ENCODE measurements around the gene VWA5B1. TPM values are rescaled to one million over a fixed set of nuclear protein-coding genes. Genes with fewer than 3 reads are reported as not detected.

VWA5B1 gene
- polyA plus RNA-seq, 1 donor (not counting 4 experiments of a cell fraction or from before 2014, with no cell fraction given) = not detected

GRCh38 chr1:20312310-20312709, 21.6 kb downstream of the VWA5B1 start:
- no peak overlapping the region for H3K4me2 ChIP-seq (ENCODE audit: control insufficient read depth, extremely low read depth, insufficient read depth, low read depth, low read length)
- no peak for TF ChIP-seq CTCF (optimal IDR thresholded peaks at IDR 0.05 in 1 of 3, IDR thresholded peaks at IDR 0.05 in 1 of 3, conservative IDR thresholded peaks at IDR 0.05 in 1 of 3; ENCODE audit: extremely low read depth in 1 of 3, insufficient read depth in 2 of 3, low read length in 3 of 3)
- no peak for TF ChIP-seq EZH2 (IDR thresholded peaks at IDR 0.05; ENCODE audit: low read length)
- H3K27ac ChIP-seq (ENCODE audit: control insufficient read depth, insufficient read depth, low read length) = no peak overlapping the region
- DNase-seq (ENCODE audit: low read depth, low spot score) (no peak), FAIRE-seq (no peak)
- H3K9me3 ChIP-seq (ENCODE audit: control insufficient read depth, low read depth, low read length) = no peaks in the 10 kb centered on the region
- H3K4me3 ChIP-seq (ENCODE audit: control insufficient read depth in 2 of 3, extremely low read depth in 1 of 3, insufficient read depth in 2 of 3, low read depth in 1 of 3, low read length in 3 of 3) = no peak overlapping the region
- no peaks in the 10 kb centered on the region for H3K79me2 ChIP-seq (ENCODE audit: control insufficient read depth, insufficient read depth, low read length)
- H3K4me1 ChIP-seq (ENCODE audit: control insufficient read depth, extremely low read depth, insufficient read depth, low read length) = no peaks in the 10 kb centered on the region
- no peaks in the 10 kb centered on the region for H4K20me1 ChIP-seq (ENCODE audit: control insufficient read depth, extremely low read depth, insufficient read depth, low read length)
- H3K27me3 ChIP-seq (ENCODE audit: control insufficient read depth, extremely low read depth, insufficient read depth, low read length) = peaks cover 10% of the 10 kb centered on the region
- no peak overlapping the region for H3K9ac ChIP-seq (ENCODE audit: control insufficient read depth, extremely low read depth, insufficient read depth, low read length)
- H2AFZ ChIP-seq (ENCODE audit: control insufficient read depth, low read length) = no peak overlapping the region
- no peaks in the 10 kb centered on the region for H3K36me3 ChIP-seq (ENCODE audit: control insufficient read depth in 2 of 2, extremely low read depth in 1 of 2, insufficient read depth in 2 of 2, low read length in 2 of 2)
- H3K9me1 ChIP-seq (ENCODE audit: control insufficient read depth, extremely low read depth, insufficient read depth, low read length) = no peaks in the 10 kb centered on the region
- dilution Hi-C loops (cut with MboI; ENCODE audit: extremely low pct_ligation_motif_present, low sequenced_read_pairs) = no loop called here

GRCh38 chr1:20312818-20313217, 22.1 kb downstream of the VWA5B1 start:
- Histone ChIP-seq H3K27ac (ENCODE audit: control insufficient read depth, insufficient read depth, low read length) (no peak overlapping the region), H3K36me3 (ENCODE audit: control insufficient read depth in 2 of 2, extremely low read depth in 1 of 2, insufficient read depth in 2 of 2, low read length in 2 of 2) (no peaks in the 10 kb centered on the region), H3K4me1 (ENCODE audit: control insufficient read depth, extremely low read depth, insufficient read depth, low read length) (no peaks in the 10 kb centered on the region), H3K9me3 (ENCODE audit: control insufficient read depth, low read depth, low read length) (no peaks in the 10 kb centered on the region), H4K20me1 (ENCODE audit: control insufficient read depth, extremely low read depth, insufficient read depth, low read length) (no peaks in the 10 kb centered on the region), H3K4me2 (ENCODE audit: control insufficient read depth, extremely low read depth, insufficient read depth, low read depth, low read length) (no peak overlapping the region), H3K9me1 (ENCODE audit: control insufficient read depth, extremely low read depth, insufficient read depth, low read length) (no peaks in the 10 kb centered on the region), H3K79me2 (ENCODE audit: control insufficient read depth, insufficient read depth, low read length) (no peaks in the 10 kb centered on the region), H3K9ac (ENCODE audit: control insufficient read depth, extremely low read depth, insufficient read depth, low read length) (no peak overlapping the region), H3K27me3 (ENCODE audit: control insufficient read depth, extremely low read depth, insufficient read depth, low read length) (peaks cover 10% of the 10 kb centered on the region), H3K4me3 (ENCODE audit: control insufficient read depth in 2 of 3, extremely low read depth in 1 of 3, insufficient read depth in 2 of 3, low read depth in 1 of 3, low read length in 3 of 3) (no peak overlapping the region), H2AFZ (ENCODE audit: control insufficient read depth, low read length) (no peak overlapping the region)
- DNase-seq (ENCODE audit: low read depth, low spot score) = no peak
- no peak for FAIRE-seq
- TF ChIP-seq CTCF (optimal IDR thresholded peaks at IDR 0.05 in 1 of 3, IDR thresholded peaks at IDR 0.05 in 1 of 3, conservative IDR thresholded peaks at IDR 0.05 in 1 of 3; ENCODE audit: extremely low read depth in 1 of 3, insufficient read depth in 2 of 3, low read length in 3 of 3) (no peak), EZH2 (IDR thresholded peaks at IDR 0.05; ENCODE audit: low read length) (no peak)
- dilution Hi-C loops (cut with MboI; ENCODE audit: extremely low pct_ligation_motif_present, low sequenced_read_pairs) = no loop called here

All from keratinocyte (primary cell).